Lower lobe of right lung (tissue), 2 donors: ENCODE data around the gene CCDC88B. TPM values are rescaled to one million over a fixed set of nuclear protein-coding genes. Genes with fewer than 3 reads are reported as not detected.

Experiments used
- ATAC-seq, 2 donors: fragments of 200-7000 bp; cut with Tn5 transposase; one replicate each; pipeline ENCODE4 v1.9.1; 2020 to 2022; ENCODE audit warnings: mild to moderate bottlenecking in 2 of 2, moderate library complexity in 2 of 2
- DNase-seq: peaks from one replicate; pipeline ENCODE4 v3.0.0-alpha.2; 2020
- H3K27ac ChIP-seq: fragments of 200-600 bp; one replicate; pipeline ENCODE4 v1.8.0; 2022
- H3K27me3 ChIP-seq: fragments of 200-600 bp; one replicate; pipeline ENCODE4 v1.8.0; 2022; ENCODE audit warnings: low read depth
- H3K36me3 ChIP-seq: fragments of 200-600 bp; one replicate; pipeline ENCODE4 v1.8.0; 2022; ENCODE audit warnings: mild to moderate bottlenecking
- H3K4me1 ChIP-seq: fragments of 200-600 bp; one replicate; pipeline ENCODE4 v1.8.0; 2022
- H3K4me3 ChIP-seq: fragments of 200-600 bp; one replicate; pipeline ENCODE4 v1.8.0; 2022; ENCODE audit warnings: mild to moderate bottlenecking
- H3K9me3 ChIP-seq: fragments of 200-600 bp; one replicate; pipeline ENCODE4 v1.8.0; 2022
- CTCF ChIP-seq: fragments of 200-600 bp; IDR thresholded peaks from one replicate; pipeline ENCODE4 v1.8.0; 2022; ENCODE audit warnings: antibody characterized with exemption, mild to moderate bottlenecking
- intact Hi-C: fragments of 100-400 bp; cut with DNase I; formaldehyde crosslinking; loops from one replicate; pipeline ENCODE4 v1.11.0; 2022
- microRNA-seq: library from miRNA; unstranded; fragments of <30 nt; microRNA quantifications from one replicate; pipeline ENCODE4 v1.2.0, GENCODE V29; 2020; ENCODE audit warnings: borderline number of aligned reads
- total RNA-seq: library from RNA; stranded (reverse); fragmentation: NEBNext Ultra II Directional; extraction: Animal tissue kit (Norgen Biotek cat#: 25700); gene quantifications from one replicate; pipeline ENCODE4 v1.2.1, GENCODE V29; 2021
- donor health status: DM: no; HTN: yes; CAD: no; lungs with severe emphysema.

CCDC88B gene
- total RNA-seq, 1 donor from 2014 or later, result 40.0 TPM

- Histone ChIP-seq H3K4me3 (no peak overlapping the region), H3K4me1 (peaks cover 4% of the 10 kb centered on the region), H3K27ac (no peak overlapping the region), H3K9me3 (no peaks in the 10 kb centered on the region), H3K27me3 (no peaks in the 10 kb centered on the region), H3K36me3 (no peaks in the 10 kb centered on the region)
- TF ChIP-seq CTCF, result no peak
- ATAC-seq, result no peak
- DNase-seq, result no peak
- intact Hi-C loops, result no loop called here
Observed at GRCh38 chr11:64403106-64403505, 63.1 kb downstream of the CCDC88B start.

GRCh38 chr11:64406221-64406946, 66.4 kb downstream of the CCDC88B start:
- intact Hi-C loops, result no loop called here
- Histone ChIP-seq H3K4me3 (no peak overlapping the region), H3K36me3 (no peaks in the 10 kb centered on the region), H3K27ac (no peak overlapping the region), H3K9me3 (no peaks in the 10 kb centered on the region), H3K27me3 (no peaks in the 10 kb centered on the region), H3K4me1 (peaks cover 7% of the 10 kb centered on the region)
- no peak for DNase-seq
- TF ChIP-seq CTCF, result no peak
- no peak for ATAC-seq

Small RNA genes lying within 50 kb of the gene (microRNA-seq; reads per million reads assigned to microRNA genes)
- 2.0 reads per million for gene MIR1237
- not detected for gene MIR7155

Other genes with a start within 250 kb of the CCDC88B start
- gene MACROD1, start 174.1 kb upstream of the CCDC88B start, total RNA-seq, result 15.0 TPM
- gene STIP1, start 154.0 kb upstream of the CCDC88B start, total RNA-seq, result 125 TPM
- 92.0 TPM for gene FERMT3, start 133.5 kb upstream of the CCDC88B start, total RNA-seq
- 27.8 TPM for gene TRPT1, start 114.0 kb upstream of the CCDC88B start, total RNA-seq
- 45.0 TPM for gene NUDT22, start 113.9 kb upstream of the CCDC88B start, total RNA-seq
- 39.5 TPM for gene DNAJC4, start 109.7 kb upstream of the CCDC88B start, total RNA-seq
- 150 TPM for gene VEGFB, start 105.6 kb upstream of the CCDC88B start, total RNA-seq
- gene FKBP2, start 99.1 kb upstream of the CCDC88B start, total RNA-seq, result 48.2 TPM
- 55.4 TPM for gene PPP1R14B, start 93.3 kb upstream of the CCDC88B start, total RNA-seq
- 31.8 TPM for gene PLCB3, start 88.7 kb upstream of the CCDC88B start, total RNA-seq
- gene BAD, start 55.5 kb upstream of the CCDC88B start, total RNA-seq, result 51.6 TPM
- gene GPR137, start 54.4 kb upstream of the CCDC88B start, total RNA-seq, result 37.7 TPM
- gene KCNK4, start 48.9 kb upstream of the CCDC88B start, total RNA-seq, result not detected
- not detected for gene CATSPERZ, start 39.8 kb upstream of the CCDC88B start, total RNA-seq
- 47.9 TPM for gene ESRRA, start 34.7 kb upstream of the CCDC88B start, total RNA-seq
- 178 TPM for gene TRMT112, start 22.6 kb upstream of the CCDC88B start, total RNA-seq
- 203 TPM for gene PRDX5, start 22.1 kb upstream of the CCDC88B start, total RNA-seq
- gene RPS6KA4, start 19.0 kb downstream of the CCDC88B start, total RNA-seq, result 36.1 TPM
- not detected for gene SLC22A11, start 215.7 kb downstream of the CCDC88B start, total RNA-seq